Erythroblast (primary cell): Measurements from ENCODE around the gene SFT2D1.
"Not testable (repeated sequence)": the region's sequence is repeated elsewhere in the genome, so short reads cannot be mapped to it uniquely, and the experiment has no call there.

Source experiments
- DNase-seq, 2 experiments: peaks; one replicate each; lab custom pipeline; 2025; lab: John Stamatoyannopoulos, UW
- GATA1 ChIP-seq: IDR thresholded peaks from 2 replicates; pipeline ENCODE4 v1.6.1; 2011; ENCODE audit warnings: low read depth, mild to moderate bottlenecking, control low read depth, low read length, moderate library complexity
- POLR2A ChIP-seq: IDR thresholded peaks from 2 replicates; pipeline ENCODE4 v1.6.1; 2011; ENCODE audit warnings: mild to moderate bottlenecking, low read length

Gene SFT2D1

GRCh38 chr6:166377721-166378120 is 35.4 kb upstream of the SFT2D1 start:
- TF ChIP-seq POLR2A (no peak), GATA1 (no peak)
- no peak for DNase-seq

- peak in 1 of 2 experiments; percentile 16 for DNase-seq
- no peak for TF ChIP-seq GATA1
Observed at GRCh38 chr6:166375013-166375412, 32.7 kb upstream of the SFT2D1 start.

- TF ChIP-seq GATA1 (no peak), POLR2A (no peak)
- DNase-seq, result no peak
Observed at GRCh38 chr6:166370489-166370888, 28.1 kb upstream of the SFT2D1 start.

GRCh38 chr6:166369782-166370181 is 27.4 kb upstream of the SFT2D1 start:
- TF ChIP-seq GATA1, result no peak
- DNase-seq, result no peak

GRCh38 chr6:166366921-166367320 is 24.6 kb upstream of the SFT2D1 start:
- TF ChIP-seq GATA1, result no peak
- TF ChIP-seq POLR2A, result no peak
- no peak for DNase-seq

- TF ChIP-seq POLR2A (no peak), GATA1 (no peak)
- no peak for DNase-seq
Observed at GRCh38 chr6:166365806-166366205, 23.5 kb upstream of the SFT2D1 start.

GRCh38 chr6:166365221-166365620 is 22.9 kb upstream of the SFT2D1 start:
- DNase-seq, result no peak
- no peak for TF ChIP-seq GATA1
- TF ChIP-seq POLR2A, result no peak

GRCh38 chr6:166364456-166364855 is 22.1 kb upstream of the SFT2D1 start:
- TF ChIP-seq POLR2A, result no peak
- TF ChIP-seq GATA1, result no peak
- DNase-seq, result no peak

- not testable (repeated sequence) for DNase-seq
Observed at GRCh38 chr6:166362427-166362826, 20.1 kb upstream of the SFT2D1 start.

- no peak for DNase-seq
- no peak for TF ChIP-seq POLR2A
- no peak for TF ChIP-seq GATA1
Observed at GRCh38 chr6:166361077-166361429, 18.7 kb upstream of the SFT2D1 start.

GRCh38 chr6:166360243-166361076 is 18.1 kb upstream of the SFT2D1 start:
- DNase-seq, result no peak
- TF ChIP-seq GATA1, result no peak
- no peak for TF ChIP-seq POLR2A

- no peak for TF ChIP-seq GATA1
- TF ChIP-seq POLR2A, result no peak
- no peak for DNase-seq
Observed at GRCh38 chr6:166355552-166355951, 13.2 kb upstream of the SFT2D1 start.

- no peak for DNase-seq
- TF ChIP-seq POLR2A, result no peak
- no peak for TF ChIP-seq GATA1
Observed at GRCh38 chr6:166354965-166355364, 12.6 kb upstream of the SFT2D1 start.

GRCh38 chr6:166354143-166354542 is 11.8 kb upstream of the SFT2D1 start:
- DNase-seq, result no peak
- no peak for TF ChIP-seq POLR2A
- TF ChIP-seq GATA1, result no peak

GRCh38 chr6:166353507-166353906 is 11.2 kb upstream of the SFT2D1 start:
- TF ChIP-seq POLR2A (no peak), GATA1 (no peak)

More at GRCh38 chr6:166353507-166353906, 11.2 kb upstream of the SFT2D1 start:
- no peak for DNase-seq
